Renal cortex interstitium (tissue), 15 donors: ENCODE data around the gene LSG1. TPM values are rescaled to one million over a fixed set of nuclear protein-coding genes. Genes with fewer than 3 reads are reported as not detected.
A peak's percentile ranks its signal among the peaks of the same experiment; 100 is the strongest.

ENCODE experiments used
- DNase-seq, 11 donors: peaks; one replicate each; pipeline ENCODE4 v3.0.0-alpha.2; 2013; ENCODE audit warnings: low read depth in 9 of 11, low spot score in 4 of 11; ENCODE audit errors: extremely low read depth in 1 of 11
- long read RNA-seq, 16 experiments: transcript quantifications; one replicate each; lab custom pipeline, GENCODE V29; 2026
- polyA plus RNA-seq, 3 donors: library from polyadenylated mRNA; unstranded; fragments of 120-200 nt; gene quantifications; one replicate each; pipeline ENCODE4 v1.2.1, GENCODE V29; 2013; ENCODE audit not compliant: insufficient read length in 3 of 3

Gene LSG1
- polyA plus RNA-seq, result 10 to 100 TPM; 32.6 to 46.1 (median 46.1) TPM
- long read RNA-seq, donor 1, partial matches to known transcripts, result 0 of 4 reads
- long read RNA-seq, donor 1, other reads (novel, unspliced or antisense), result 0 of 4 reads
- long read RNA-seq, donor 2, partial matches to known transcripts, result 14 of 16 reads
- long read RNA-seq, donor 2, other reads (novel, unspliced or antisense), result 0 of 16 reads
- long read RNA-seq, donor 3, transcript LSG1-201 (14 exons, 3,572 nt), result major isoform, 6 of 6 reads
- long read RNA-seq, donor 3, partial matches to known transcripts, result 0 of 6 reads
- long read RNA-seq, donor 3, other reads (novel, unspliced or antisense), result 0 of 6 reads
- long read RNA-seq, donor 4, partial matches to known transcripts, result 0 of 5 reads
- long read RNA-seq, donor 4, other reads (novel, unspliced or antisense), result 0 of 5 reads
- long read RNA-seq, donor 5, result 0 reads
- long read RNA-seq, donor 6, partial matches to known transcripts, result 0 of 8 reads
- long read RNA-seq, donor 6, other reads (novel, unspliced or antisense), result 0 of 8 reads
- long read RNA-seq, donor 7, transcript LSG1-201 (14 exons, 3,572 nt), result major isoform, 5 of 8 reads
- long read RNA-seq, donor 7, partial matches to known transcripts, result 0 of 8 reads
- long read RNA-seq, donor 7, other reads (novel, unspliced or antisense), result 0 of 8 reads
- long read RNA-seq, donor 8, result 0 reads
- long read RNA-seq, donor 9, transcript LSG1-201 (14 exons, 3,572 nt), result major isoform, 5 of 5 reads
- long read RNA-seq, donor 9, partial matches to known transcripts, result 0 of 5 reads
- long read RNA-seq, donor 9, other reads (novel, unspliced or antisense), result 0 of 5 reads
- long read RNA-seq, donor 10, transcript LSG1-201 (14 exons, 3,572 nt), result major isoform, 6 of 6 reads
- long read RNA-seq, donor 10, partial matches to known transcripts, result 0 of 6 reads
- long read RNA-seq, donor 10, other reads (novel, unspliced or antisense), result 0 of 6 reads
- long read RNA-seq, donor 11, transcript LSG1-201 (14 exons, 3,572 nt), result major isoform, 5 of 6 reads
- long read RNA-seq, donor 11, partial matches to known transcripts, result 0 of 6 reads
- long read RNA-seq, donor 11, other reads (novel, unspliced or antisense), result 0 of 6 reads
- long read RNA-seq, donor 12, partial matches to known transcripts, result 0 of 4 reads
- long read RNA-seq, donor 12, other reads (novel, unspliced or antisense), result 0 of 4 reads
- long read RNA-seq, donor 13, result 0 reads
- long read RNA-seq, donor 14, partial matches to known transcripts, result 0 of 5 reads
- long read RNA-seq, donor 14, other reads (novel, unspliced or antisense), result 0 of 5 reads
- long read RNA-seq, donor 15, partial matches to known transcripts, result 0 of 3 reads
- long read RNA-seq, donor 15, other reads (novel, unspliced or antisense), result 0 of 3 reads
- long read RNA-seq, donor 16, transcript LSG1-201 (14 exons, 3,572 nt), result major isoform, 11 of 20 reads
- long read RNA-seq, donor 16, partial matches to known transcripts, result 6 of 20 reads
- long read RNA-seq, donor 16, other reads (novel, unspliced or antisense), result 0 of 20 reads

DNA sequence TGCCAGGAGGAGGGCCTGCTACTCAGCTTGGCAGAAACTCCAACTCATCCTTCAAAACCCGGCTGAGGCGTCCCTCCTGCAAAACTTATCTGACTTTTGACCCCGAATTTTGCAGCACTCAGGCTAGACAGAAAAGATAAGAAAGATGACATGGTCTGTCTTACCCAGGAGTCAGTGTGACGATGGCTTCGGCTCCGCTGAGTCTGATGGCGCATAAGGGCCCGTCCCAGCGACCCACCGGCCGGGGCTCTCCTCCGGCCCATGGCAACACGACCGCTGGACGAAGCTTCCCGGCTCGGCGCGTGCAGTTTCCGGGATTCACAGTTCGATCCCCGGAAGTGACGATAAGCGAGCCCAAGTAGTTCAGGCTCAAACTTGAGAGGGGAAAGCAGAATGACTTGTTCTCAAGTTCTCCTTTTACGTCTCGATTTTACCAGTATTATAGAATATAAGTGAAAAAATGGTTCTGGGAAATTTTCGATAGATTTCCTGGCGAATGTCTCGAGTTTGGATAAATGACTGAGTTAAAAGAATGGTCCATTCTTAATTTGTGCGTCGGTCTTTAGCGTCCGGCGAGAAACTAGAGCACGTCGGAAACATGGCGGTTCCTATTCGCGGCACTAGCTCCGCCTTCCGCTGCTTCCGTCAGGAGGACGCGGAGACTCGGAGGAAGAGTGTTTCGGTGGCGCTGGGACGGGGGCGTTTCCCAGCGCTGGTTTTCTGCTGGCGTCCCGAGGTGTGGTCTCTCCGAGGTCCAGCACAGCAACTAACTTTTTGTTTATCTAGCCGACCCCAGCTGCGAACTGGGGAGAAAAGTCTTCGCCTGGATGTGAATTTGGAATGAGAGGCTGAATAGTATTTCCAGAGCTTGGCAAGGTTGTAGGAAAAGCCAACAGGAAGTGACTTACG is at the start of gene LSG1:
TSS of gene LSG1 (minus strand) at position 292 of the 909 bp plus-strand sequence. CDS start at position 263, 29 bp downstream.
- peak; percentile 91 to 99 (median 96) for DNase-seq

DNA sequence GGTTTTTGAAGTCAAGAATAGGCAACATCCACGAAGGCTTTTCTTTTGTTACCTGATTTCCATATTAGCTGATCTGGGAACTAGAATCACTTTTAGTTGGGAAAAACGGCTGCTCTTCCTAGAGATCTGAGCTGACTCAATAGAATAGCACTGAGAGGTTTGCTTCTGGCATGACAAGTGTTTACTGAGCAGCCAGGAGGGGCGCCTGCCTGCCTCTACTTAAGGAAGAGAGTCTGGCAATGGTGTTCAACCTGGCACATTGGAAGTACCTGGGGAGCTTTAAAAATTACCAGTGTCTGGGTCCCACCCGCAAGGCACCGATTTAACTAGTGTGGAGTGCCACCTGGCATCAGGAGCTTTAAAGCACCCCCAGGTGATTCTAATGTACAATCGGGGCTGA is 48.1 kb upstream of the LSG1 start:
- no peak for DNase-seq

DNA sequence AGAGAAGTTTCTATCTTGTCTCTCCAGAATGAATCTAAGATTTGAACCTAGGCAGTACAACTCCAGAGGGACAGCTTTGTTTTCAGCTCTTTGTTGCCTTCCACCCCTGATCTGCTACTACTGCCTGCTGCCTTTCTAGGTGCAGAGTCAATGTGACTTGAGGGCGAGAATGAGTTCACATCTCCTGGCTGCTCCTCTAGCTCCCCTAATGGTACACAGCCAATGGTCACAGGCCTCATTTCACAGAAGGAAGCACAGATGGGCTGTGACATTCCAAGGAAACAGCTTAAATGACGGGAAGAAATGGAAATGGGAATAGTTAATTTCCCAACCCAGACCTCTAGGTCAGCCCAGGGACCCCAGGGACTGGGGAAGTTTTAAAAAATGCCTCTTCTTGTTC is 46.1 kb upstream of the LSG1 start:
- DNase-seq, result no peak

GRCh38 chr3:194715022-194715800 is 43.2 kb upstream of the LSG1 start:
- no peak for DNase-seq

DNA sequence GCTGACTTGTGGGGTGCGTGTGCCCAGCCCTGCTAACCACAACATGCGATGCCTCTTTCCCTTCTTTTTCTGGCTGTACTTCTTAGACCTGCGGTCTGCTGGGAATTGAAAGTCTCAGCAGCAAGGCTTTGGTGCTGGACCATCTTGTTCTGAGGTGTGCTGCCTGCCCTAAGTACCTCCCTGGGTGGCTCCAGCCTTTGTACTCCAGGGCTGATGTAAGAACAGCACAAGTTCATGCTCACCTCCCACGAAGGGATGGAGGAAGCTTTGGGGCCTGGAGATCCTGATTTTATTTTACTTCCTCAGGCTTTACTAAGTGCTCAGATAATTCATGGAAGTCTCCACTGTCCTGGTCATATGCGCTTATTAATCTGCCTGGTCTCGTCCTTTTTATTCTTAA is 42.6 kb upstream of the LSG1 start:
- DNase-seq, result no peak

GRCh38 chr3:194714137-194714455 is 42.1 kb upstream of the LSG1 start:
- DNase-seq, result no peak

DNA sequence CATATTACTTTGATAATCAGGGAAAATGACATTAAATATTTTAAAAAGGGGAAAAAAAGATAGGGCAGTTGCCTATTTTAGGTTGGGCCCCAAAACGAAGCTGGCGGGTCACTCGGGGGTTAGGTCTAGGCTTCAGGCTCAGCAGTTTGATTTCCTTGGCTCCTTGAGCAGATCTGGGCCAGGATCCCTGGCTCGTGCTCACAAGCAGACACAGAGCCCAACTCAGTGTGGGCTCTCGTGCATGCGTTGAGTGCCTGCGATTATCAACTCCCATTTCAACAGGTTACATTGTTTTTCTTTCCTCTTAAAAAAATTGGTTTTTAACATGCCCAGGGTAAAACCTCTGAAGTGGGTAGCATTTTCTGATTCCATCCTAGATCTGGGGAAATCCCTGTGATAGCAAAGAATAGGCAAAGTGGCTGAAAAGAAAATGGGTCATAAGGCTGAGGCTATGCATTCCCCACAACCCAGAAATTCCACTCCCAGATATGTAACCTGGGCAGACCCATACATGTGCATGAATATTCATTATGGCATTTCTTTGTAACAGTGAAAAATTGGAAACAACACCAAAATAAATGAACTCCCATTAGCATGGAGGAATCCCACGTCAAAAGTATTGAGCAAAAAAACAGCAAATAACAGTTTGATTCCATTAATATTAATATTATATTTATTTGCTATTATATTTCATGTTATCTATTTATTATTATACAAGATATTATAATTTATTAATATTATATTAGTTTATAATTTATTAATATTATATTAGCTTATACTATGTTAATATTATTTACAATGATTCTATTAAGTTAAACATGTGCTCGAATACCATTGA is 41.5 kb upstream of the LSG1 start:
- no peak for DNase-seq

DNA sequence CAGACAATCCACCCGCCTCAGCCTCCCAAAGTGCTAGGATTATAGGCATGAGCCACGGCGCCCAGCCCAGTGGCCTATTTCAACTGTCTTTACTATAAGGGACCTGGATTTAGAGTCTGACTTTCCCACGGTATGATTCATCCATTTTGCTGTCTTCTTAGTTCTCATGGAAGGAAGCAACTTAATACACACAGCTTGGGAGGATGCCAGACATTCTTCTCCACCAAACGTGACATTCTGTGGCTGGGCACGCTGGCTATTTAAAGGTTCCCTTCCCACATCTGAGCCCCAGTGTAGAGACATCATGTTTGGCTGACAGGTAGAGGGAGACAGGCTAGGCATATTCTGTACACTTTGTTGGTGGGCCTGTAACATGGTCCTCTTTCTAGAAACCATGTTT is 39.9 kb upstream of the LSG1 start:
- peak in 1 of 11 donors; percentile 36 for DNase-seq

DNA sequence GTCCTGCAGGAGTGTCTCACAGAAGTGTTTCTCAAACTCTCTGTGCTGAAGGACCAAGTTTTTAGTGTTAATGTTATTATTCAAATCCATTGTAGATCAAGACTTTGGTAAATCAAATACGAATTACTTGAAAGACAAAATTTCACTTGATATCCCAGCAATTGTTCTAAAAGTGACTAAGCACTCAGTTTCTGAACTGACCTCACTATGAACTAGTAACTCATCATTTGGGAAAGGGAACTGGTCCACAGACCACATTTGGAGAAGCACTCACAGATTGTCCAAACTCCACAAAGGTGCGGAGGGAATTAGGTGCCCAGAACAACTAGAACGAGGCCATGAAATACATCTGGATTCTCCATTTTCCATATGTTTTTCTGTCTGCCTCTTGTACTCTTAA is 39.3 kb upstream of the LSG1 start:
- no peak for DNase-seq

DNA sequence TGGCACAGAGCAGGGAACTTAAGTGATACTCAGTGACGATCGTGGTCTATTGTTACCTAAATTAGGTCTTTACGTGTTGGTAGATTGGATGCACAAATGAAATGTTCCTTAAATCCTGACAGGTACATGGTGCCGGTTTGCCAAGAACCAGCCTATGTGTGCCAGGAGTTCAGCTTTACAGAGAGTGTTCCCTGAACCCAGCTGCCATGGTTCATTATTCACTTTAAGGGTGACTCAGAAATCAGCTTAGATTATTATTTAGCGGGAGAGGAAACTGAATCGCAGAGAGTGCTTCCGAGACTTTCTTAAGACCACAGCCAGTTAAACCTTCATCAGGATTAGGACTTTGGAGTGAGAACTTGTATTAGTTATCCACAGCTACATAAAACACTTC is 35.2 kb upstream of the LSG1 start:
- DNase-seq, result no peak

- no peak for DNase-seq
Measured at GRCh38 chr3:194705761-194706160, 33.8 kb upstream of the LSG1 start.

DNA sequence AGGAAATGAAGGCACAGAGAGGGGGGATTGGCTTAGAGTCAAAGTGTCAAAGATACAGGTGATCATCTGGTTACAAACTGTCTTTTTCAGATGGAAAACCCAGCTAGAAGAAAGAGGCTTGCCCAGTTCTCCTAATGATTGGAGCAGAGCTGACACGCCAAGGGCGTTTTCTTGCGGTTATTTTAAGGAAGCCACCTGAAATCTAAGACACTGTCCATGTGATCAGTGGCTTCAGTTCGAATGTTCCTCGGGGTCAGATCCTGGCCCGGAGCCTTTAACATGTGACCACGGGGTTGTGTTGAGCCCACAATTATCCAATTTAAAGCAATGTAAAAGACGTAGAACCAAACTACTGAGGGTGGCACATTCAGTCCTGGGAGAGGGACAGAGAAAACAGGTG is 33.2 kb upstream of the LSG1 start:
- no peak for DNase-seq

DNA sequence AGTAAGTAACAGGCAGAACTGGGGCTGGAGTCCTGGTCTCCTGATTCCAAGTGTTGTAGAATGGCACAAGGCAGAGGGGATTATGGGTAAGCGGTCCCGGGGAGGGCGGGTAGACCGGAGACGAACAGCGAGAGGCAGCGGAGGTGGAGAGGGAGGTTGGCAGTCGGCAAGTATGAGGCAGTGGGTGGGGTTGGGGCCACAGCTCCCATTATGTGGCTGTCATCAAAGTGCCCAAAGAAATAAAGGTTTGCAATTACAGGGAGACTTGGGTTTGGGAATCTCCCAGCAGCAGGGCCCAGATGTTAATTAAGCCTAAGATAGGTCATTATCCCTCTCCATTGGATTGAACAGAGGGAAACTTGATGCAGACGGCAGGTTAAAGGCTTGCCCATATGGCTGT is 30.6 kb upstream of the LSG1 start:
- DNase-seq, result no peak

- DNase-seq, result no peak
Measured at GRCh38 chr3:194696702-194697101, 24.7 kb upstream of the LSG1 start.

DNA sequence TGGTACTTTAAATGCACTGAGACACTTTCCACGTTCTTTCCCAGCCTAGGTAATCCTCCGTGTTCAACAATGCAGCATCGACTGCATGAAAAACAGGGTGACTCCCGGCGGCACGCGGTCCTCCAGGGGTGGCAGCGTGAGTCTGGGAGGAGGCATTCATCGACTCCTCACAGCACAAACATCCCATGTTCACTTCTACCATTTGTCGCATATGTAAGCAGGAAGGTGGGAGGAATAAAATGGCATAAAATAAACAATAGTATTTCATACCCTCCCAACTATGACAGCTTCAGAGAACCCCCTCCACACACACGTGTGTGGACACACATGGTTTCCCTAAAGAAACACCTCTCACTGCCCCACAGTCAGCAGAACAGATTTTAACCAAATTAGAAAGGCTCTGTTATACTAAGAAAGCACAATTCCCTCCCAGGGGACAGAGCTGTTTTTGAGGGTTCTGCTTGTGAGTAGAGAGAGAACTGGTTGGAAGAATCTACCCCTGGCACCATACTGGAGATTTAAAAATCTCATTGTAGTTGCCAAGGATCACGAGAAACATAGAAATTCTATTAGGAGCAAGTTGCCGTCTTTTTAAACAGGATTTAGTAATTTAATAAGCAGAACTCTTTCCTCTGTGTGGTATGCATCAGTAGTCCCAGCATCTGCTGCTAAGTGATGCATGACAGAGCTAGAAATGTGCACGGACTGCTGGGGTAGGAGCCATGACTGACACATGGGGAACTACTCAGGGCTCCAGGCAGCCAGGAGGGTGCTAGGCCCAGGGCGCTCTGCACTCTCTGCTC is 19.7 kb upstream of the LSG1 start:
- DNase-seq, result peak in 3 of 11 donors; percentile 17 to 63 (median 36)
